Natural killer cell treated with Interleukin-12 subunit alpha and Interleukin-12 subunit beta and Interleukin-15 and Interleukin-18, amount 100 ng/mL, for 72 hours (primary cell): ENCODE data around the gene CDYL. TPM values are rescaled to one million over a fixed set of nuclear protein-coding genes. Genes with fewer than 3 reads are reported as not detected.
"Not testable (repeated sequence)": the region's sequence is repeated elsewhere in the genome, so short reads cannot be mapped to it uniquely, and the experiment has no call there.

Experiments
- ATAC-seq, 2 donors: fragments of 150-1000 bp; cut with Tn5 transposase in 1 of 2; sonication (Bioruptor Pico), chemical (Tn5 transposase) in 1 of 2; 2 replicates each; pipeline ENCODE4 v1.10.0; 2021
- DNase-seq: peaks from one replicate; pipeline ENCODE4 v3.0.0; 2022; ENCODE audit warnings: low spot score
- H3K27ac Mint-ChIP-seq, 2 donors: 1 replicate in 1 of 2; 2 replicates in 1 of 2; pipeline ENCODE4 v1.8.0; 2022; ENCODE audit warnings: mixed read lengths in 2 of 2, mild to moderate bottlenecking in 1 of 2, moderate library complexity in 1 of 2
- H3K27me3 Mint-ChIP-seq, 2 donors: 1 replicate in 1 of 2; 2 replicates in 1 of 2; pipeline ENCODE4 v1.8.0; 2022; ENCODE audit warnings: mixed read lengths in 2 of 2
- H3K36me3 Mint-ChIP-seq: one replicate; pipeline ENCODE4 v1.8.0; 2022; ENCODE audit warnings: mixed read lengths
- H3K4me1 Mint-ChIP-seq, 2 donors: 1 replicate in 1 of 2; 2 replicates in 1 of 2; pipeline ENCODE4 v1.8.0; 2022; ENCODE audit warnings: low read depth in 2 of 2, mixed read lengths in 2 of 2, mild to moderate bottlenecking in 1 of 2
- H3K4me3 Mint-ChIP-seq: one replicate; pipeline ENCODE4 v1.8.0; 2022; ENCODE audit warnings: mixed read lengths
- H3K9me3 Mint-ChIP-seq: 2 replicates; pipeline ENCODE4 v1.8.0; 2022; ENCODE audit warnings: mixed read lengths
- total RNA-seq, 2 donors: library from RNA; stranded (reverse); gene quantifications; one replicate each; pipeline ENCODE4 v1.2.3, GENCODE V29; 2022

CDYL gene
- total RNA-seq, 2 donors from 2014 or later: 52.5 to 58.7 TPM

DNA sequence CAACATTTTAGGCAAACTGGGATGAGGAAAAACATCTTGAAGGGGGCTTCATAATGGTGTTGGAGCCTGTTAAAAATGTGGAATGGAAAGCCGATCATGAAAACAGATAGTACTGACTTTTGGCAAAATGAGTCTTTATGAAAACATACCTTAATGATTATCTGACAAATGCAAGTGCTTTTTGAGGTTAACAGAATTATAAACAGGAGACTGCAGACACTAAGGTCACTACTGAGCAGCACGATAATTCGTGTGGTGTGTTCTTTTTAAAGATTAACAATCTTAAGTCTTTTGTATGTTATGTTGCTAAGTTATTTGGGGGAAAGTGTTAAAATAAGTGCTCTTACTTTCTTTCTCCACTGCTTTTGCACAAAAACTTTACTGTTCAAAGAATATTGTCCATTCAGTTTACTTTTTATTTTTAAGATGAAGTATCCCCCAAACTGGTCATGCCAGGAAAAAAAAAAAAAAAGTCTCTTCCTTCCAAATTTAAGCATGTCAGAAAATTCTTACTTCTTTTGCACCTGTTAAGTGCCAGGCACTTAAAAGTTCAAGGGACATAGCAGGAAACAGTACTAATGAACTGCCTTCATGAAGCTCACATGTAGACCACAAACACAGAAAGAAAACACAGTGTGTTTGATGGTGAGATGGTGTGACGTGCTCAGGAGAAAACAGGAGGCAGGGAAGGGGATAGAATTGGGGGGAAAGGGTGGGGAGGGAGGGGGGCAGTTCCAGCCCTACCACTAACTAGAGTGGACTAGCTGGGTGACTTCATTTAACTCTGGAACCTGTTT is 73.2 kb downstream of the CDYL start:
- peak overlapping the region in 1 of 2 donors; percentile 27 for H3K27ac Mint-ChIP-seq
- no peak for ATAC-seq
- DNase-seq: no peak
- H3K27me3 Mint-ChIP-seq: no peaks in the 10 kb centered on the region
- H3K36me3 Mint-ChIP-seq: peaks cover under 1% of the 10 kb centered on the region
- H3K4me3 Mint-ChIP-seq: no peak overlapping the region
- H3K9me3 Mint-ChIP-seq: no peaks in the 10 kb centered on the region
- peaks cover 51 to 68% of the 10 kb centered on the region in 2 donors for H3K4me1 Mint-ChIP-seq

DNA sequence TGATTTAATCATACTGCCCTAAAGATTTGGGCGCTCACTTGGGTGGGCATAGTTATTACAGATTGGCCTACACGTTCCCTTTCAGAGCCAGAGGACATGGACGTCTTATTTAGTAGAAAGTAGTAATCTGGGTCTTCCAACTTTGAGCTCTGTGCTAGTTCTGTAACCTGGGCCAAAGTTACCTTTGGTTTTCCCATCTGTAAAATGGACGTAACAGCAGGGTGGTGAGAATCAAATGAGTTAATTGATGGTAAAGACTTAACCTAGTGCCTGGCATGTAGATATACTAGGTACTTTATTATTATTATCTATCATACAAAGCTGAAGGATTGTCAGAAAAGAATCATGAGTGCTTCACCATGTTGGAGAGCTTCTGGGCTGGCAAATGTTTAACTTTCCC is 74.8 kb downstream of the CDYL start:
- no peak overlapping the region for H3K27ac Mint-ChIP-seq
- no peaks in the 10 kb centered on the region for H3K9me3 Mint-ChIP-seq
- H3K4me3 Mint-ChIP-seq: no peak overlapping the region
- no peak for ATAC-seq
- no peak for DNase-seq
- H3K36me3 Mint-ChIP-seq: no peaks in the 10 kb centered on the region
- H3K4me1 Mint-ChIP-seq: peaks cover 58 to 73% of the 10 kb centered on the region in 2 donors
- no peaks in the 10 kb centered on the region for H3K27me3 Mint-ChIP-seq

DNA sequence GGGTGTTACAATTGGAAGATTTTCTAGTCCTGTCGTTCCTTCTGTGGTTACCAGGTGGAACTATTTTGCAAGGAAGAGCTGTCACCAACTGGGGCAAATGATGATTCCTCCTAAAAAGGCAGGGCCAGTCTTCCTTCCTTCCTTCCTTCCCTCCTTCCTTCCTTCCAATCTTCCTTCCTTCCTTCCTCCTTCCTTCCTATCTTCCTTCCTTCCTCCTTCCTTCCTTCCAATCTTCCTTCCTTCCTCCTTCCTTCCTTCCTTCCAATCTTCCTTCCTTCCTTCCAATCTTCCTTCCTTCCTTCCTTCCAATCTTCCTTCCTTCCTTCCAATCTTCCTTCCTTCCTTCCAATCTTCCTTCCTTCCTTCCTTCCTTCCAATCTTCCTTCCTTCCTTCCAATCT is 76.0 kb downstream of the CDYL start:
- not testable (repeated sequence) for H3K27me3 Mint-ChIP-seq, ATAC-seq, H3K36me3 Mint-ChIP-seq, H3K4me3 Mint-ChIP-seq, DNase-seq, H3K9me3 Mint-ChIP-seq
- Mint-ChIP-seq H3K4me1 (peaks cover 62 to 76% of the 10 kb centered on the region in 2 donors), H3K27ac (peak overlapping the region in 1 of 2 donors; percentile 86)

DNA sequence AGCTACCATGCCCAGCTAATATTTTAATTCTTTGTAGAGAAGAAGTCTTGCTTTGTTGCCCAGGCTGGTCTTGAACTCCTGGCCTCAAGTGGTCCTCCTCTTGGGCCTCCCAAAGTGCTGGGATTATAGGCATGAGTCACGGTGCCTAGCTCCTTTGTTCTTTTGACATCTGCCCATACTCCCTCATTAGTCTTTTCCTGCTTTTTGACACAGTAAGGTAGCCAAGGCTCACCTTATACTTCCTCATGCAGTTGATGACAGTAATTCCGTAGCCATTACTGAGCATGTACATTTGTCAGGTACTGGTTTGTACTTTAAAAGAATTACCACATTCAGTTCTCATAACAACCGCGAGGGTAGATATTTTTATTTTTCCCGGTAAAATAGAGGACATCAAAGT is 76.7 kb downstream of the CDYL start:
- no peaks in the 10 kb centered on the region for H3K36me3 Mint-ChIP-seq
- H3K4me3 Mint-ChIP-seq: no peak overlapping the region
- H3K4me1 Mint-ChIP-seq: peaks cover 65 to 80% of the 10 kb centered on the region in 2 donors
- ATAC-seq: no peak
- H3K27me3 Mint-ChIP-seq: no peaks in the 10 kb centered on the region
- DNase-seq: no peak
- H3K9me3 Mint-ChIP-seq: no peaks in the 10 kb centered on the region
- H3K27ac Mint-ChIP-seq: peak overlapping the region in 1 of 2 donors; percentile 86

DNA sequence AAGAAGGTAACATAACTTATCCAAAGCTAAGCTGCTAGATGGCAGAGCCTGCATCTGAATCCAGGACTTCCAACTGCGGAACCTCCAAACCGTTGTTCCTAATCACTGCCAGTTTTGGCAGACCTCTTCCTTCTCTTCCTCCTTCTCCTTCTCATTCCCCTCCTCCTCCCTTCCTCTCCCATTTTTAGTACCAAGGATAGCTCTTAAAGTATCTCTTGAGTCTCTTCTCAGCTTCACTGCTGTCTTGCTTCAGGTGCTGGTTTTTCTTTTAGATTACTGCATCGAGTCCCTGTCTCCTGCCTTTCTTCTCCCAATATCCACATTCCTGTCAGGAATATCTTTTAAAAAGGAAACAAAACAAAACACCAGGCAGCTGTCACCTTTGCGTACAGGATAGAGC is 77.1 kb downstream of the CDYL start:
- no peak for ATAC-seq
- Mint-ChIP-seq H3K27ac (peak overlapping the region in 1 of 2 donors; percentile 86), H3K4me1 (peaks cover 66 to 81% of the 10 kb centered on the region in 2 donors)

DNA sequence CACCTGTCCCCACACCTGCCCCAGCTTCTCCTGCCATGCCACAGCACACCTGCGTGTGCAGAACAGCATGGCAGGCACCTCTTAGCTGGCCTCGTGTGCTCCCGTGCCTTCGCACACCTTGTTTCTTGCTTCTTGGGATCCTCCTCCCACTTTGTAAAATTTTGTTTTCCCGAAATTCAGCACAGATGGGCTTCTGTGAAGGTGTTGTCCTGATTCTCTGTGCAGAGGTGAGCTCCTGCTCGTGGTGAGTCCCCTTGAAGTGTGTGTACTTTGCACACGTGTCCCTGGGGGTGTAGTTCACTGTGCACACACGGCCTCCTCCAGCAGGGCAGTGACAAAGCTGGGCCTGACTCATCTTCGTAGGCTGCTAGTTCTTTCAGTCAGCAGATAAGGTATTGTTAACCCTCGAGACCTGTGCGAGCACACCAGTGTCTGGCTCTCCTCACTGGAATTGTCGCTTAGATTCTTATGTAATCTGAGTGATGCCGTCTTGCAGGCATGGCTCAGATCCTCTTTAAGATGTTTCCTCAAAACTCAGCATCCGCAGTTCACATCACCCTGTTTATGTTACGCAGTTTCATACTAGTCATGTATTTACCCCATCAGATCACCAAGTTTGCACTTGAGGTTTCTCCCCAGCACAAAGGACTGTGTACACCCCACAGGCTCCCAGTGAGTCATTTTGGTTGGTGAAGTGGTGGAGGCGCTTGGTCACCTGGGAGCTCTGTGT is 77.7 kb downstream of the CDYL start:
- ATAC-seq (peak; percentile 74 to 86), DNase-seq (no peak)
- Mint-ChIP-seq H3K27me3 (no peaks in the 10 kb centered on the region), H3K4me1 (peaks cover 68 to 81% of the 10 kb centered on the region in 2 donors), H3K9me3 (no peaks in the 10 kb centered on the region), H3K36me3 (no peaks in the 10 kb centered on the region), H3K4me3 (no peak overlapping the region), H3K27ac (peak overlapping the region in 1 of 2 donors; percentile 86)

More for the DNA sequence above, 77.1 kb downstream of the CDYL start:
- H3K27me3 Mint-ChIP-seq: no peaks in the 10 kb centered on the region
- no peak for DNase-seq
- no peaks in the 10 kb centered on the region for H3K36me3 Mint-ChIP-seq
- H3K9me3 Mint-ChIP-seq: no peaks in the 10 kb centered on the region
- H3K4me3 Mint-ChIP-seq: no peak overlapping the region

DNA sequence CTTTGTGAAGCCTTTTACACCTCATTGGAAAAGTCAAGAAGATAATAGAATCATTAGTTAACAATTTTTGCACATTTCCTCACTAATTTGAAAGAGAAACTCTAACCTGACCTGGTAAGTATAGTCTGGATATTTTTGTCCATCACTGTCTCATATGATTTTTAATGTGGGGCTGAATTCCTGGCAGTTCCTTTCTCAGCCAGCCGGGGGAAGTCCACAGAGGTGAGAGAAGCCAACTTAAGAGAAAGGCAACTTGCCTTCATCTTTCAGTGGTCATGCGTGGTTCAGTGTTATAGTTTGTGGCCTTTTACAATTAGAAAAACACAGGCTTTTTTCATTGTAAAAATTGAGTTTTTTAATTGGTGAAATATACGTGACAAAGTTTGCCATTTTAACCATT is 80.6 kb downstream of the CDYL start:
- H3K27ac Mint-ChIP-seq: peak overlapping the region; percentile 10 to 75
- no peak for ATAC-seq
- no peaks in the 10 kb centered on the region for H3K9me3 Mint-ChIP-seq
- H3K36me3 Mint-ChIP-seq: no peaks in the 10 kb centered on the region
- no peaks in the 10 kb centered on the region for H3K27me3 Mint-ChIP-seq
- peaks cover 77 to 81% of the 10 kb centered on the region in 2 donors for H3K4me1 Mint-ChIP-seq
- no peak for DNase-seq
- H3K4me3 Mint-ChIP-seq: peak overlapping the region; percentile 50

DNA sequence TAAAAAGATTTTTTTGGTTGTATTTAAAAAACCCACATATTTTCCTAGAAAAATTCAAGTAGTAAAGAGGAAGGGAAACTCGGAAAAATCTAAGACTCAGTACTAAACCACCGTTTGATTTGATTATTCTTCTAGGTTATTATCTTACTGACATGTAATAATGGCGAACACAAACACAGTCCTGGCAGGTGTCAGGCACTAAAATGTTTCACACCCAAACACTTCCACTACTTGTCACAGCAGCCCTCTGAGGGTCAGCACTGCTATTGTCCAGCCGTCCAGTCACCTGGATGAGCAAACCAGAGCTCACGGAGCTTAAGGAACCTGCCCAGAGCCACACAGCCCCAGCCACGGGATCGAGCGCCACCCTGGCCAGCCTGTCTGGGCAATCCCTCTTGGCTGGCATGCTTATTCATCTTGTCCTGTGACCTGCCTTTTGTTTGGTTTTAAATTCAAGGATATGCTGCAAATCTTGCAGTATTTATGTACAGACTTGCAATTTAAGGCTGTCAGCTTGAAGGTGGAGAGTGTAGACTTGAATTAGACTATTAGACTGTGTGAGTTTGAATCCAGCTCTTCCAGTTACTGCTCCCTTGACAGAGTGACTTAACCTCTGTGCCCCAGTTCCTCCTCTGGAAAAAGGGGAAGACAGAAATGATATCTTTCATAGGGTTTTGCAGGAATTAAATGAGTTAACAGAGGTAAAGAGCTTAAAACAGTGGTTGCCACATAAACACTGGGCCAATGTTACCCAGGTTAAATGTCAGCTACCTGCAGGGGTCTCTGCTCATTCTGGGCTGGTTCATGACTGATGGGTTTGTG is 82.2 kb downstream of the CDYL start:
- peaks cover 70 to 71% of the 10 kb centered on the region in 2 donors for H3K4me1 Mint-ChIP-seq
- H3K27me3 Mint-ChIP-seq: no peaks in the 10 kb centered on the region
- no peaks in the 10 kb centered on the region for H3K9me3 Mint-ChIP-seq
- H3K4me3 Mint-ChIP-seq: no peak overlapping the region
- H3K27ac Mint-ChIP-seq: peak overlapping the region in 1 of 2 donors; percentile 75
- H3K36me3 Mint-ChIP-seq: no peaks in the 10 kb centered on the region
- no peak for DNase-seq
- no peak for ATAC-seq

DNA sequence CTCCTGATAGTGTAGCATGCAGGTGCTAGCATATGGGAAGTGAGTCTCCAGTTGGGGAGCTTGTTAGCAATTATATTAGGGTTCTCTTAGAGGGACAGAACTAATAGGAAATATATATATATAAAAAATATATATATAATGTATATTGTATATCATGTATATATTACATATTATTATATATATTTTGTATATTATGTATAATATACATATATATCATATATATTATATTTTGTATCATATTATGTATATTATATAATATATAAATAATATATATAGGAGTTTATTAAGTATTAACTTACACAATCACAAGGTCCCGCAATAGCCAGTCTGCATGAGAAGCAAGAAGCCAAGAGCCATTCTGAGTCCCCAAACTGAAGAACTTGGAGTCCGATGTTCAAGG is 84.2 kb downstream of the CDYL start:
- DNase-seq: no peak
- Mint-ChIP-seq H3K4me1 (peaks cover 61 to 69% of the 10 kb centered on the region in 2 donors), H3K27ac (no peak overlapping the region), H3K36me3 (peaks cover 18% of the 10 kb centered on the region), H3K9me3 (no peaks in the 10 kb centered on the region), H3K27me3 (no peaks in the 10 kb centered on the region), H3K4me3 (no peak overlapping the region)
- no peak for ATAC-seq

DNA sequence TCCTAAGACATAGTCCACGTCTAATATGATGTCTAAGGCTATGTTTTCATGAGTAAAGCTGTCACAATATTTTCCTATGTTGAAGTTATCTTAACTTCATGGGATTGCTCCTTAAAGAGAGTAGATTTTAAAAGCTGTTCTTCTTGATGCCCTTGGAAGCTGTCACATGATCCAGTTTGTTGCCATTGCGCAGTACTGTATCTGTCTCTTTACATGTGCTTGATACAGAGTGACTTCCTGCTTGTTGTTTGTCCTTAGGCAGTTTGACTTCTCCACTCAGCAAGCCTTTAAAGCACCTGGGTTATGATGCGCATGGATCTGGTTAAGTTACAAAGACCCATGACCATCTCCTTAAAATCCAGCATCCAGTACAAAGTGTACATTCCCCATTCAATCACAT is 85.4 kb downstream of the CDYL start:
- no peak for ATAC-seq

DNA sequence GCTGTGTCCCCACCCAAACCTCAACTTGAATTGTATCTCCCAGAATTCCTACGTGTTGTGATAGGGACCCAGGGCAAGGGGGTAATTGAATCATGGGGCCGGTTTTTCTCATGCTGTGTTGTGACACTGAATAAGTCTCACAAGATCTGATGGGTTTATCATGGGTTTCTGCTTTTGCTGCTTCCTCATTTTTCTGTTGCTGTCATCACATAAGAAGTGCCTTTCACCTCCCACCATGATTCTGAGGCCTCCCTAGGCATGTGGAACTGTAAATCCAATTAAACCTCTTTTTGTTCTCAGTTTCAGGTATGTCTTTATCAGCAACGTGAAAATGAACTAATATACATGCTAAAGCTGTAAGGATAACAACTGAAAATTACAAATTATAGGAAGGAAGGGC is 88.3 kb downstream of the CDYL start:
- Mint-ChIP-seq H3K9me3 (peaks cover 7% of the 10 kb centered on the region), H3K27ac (no peak overlapping the region), H3K4me3 (no peak overlapping the region), H3K36me3 (peaks cover 29% of the 10 kb centered on the region), H3K4me1 (peaks cover 35 to 46% of the 10 kb centered on the region in 2 donors), H3K27me3 (no peaks in the 10 kb centered on the region)
- DNase-seq (no peak), ATAC-seq (no peak)

More for the DNA sequence above, 85.4 kb downstream of the CDYL start:
- no peak for DNase-seq
- Mint-ChIP-seq H3K27ac (no peak overlapping the region), H3K27me3 (no peaks in the 10 kb centered on the region), H3K4me1 (peaks cover 51 to 60% of the 10 kb centered on the region in 2 donors), H3K4me3 (no peak overlapping the region), H3K9me3 (no peaks in the 10 kb centered on the region), H3K36me3 (peaks cover 20% of the 10 kb centered on the region)

DNA sequence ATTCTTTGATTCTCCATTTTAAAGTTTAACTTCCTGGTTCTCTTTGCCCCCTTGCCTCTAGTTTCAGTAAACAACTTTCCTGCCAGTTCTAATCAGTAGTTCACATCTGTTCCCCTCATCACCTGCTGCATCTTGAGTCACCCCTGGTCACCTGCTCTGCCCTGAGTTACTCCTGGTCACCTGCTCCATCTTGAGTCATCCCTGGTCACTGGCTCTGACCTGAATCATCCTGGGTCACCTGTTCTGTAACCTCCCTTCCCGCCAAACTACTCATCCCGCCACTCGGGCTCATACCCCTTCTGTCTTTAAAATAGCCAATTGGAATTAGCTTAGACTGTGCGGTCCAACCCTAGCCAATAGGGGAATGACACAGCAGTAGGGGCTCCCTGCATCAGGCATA is 88.8 kb downstream of the CDYL start:
- not testable (repeated sequence) for H3K4me3 Mint-ChIP-seq, H3K27ac Mint-ChIP-seq, H3K27me3 Mint-ChIP-seq, ATAC-seq, H3K9me3 Mint-ChIP-seq, DNase-seq
- Mint-ChIP-seq H3K36me3 (peaks cover 29% of the 10 kb centered on the region), H3K4me1 (peaks cover 35 to 44% of the 10 kb centered on the region in 2 donors)

DNA sequence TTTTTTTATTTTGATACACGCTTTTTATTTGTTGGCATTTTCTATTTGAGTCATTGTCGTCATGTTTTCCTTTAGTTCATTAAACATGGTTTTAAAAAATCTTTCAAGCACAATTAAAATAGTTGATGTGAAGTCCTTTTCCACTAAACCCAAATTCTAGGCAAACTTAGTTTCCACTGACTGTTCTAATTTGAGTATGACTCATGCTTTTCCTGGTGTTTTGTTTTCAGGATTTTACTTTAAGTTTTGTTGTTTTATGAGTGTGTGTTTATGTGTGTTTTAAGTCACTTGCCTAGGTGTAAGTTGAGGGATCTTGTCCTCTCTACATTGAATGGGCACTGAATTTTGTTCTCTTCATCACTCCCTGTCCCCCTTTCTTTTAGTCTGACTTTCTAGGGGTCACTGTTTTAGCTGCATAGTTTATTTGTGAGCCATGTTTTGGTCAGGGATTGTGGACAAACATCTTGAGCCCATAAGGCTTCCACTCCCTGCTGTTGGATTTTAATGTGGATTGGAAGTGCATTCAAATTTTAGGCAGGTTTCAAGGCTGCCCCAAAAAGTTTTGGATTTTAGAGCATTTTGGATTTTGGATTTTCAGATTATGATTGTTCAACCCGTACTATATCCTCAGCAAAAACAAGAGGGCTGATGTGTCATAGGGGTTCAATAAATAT is 94.8 kb downstream of the CDYL start:
- peaks cover 45 to 59% of the 10 kb centered on the region in 2 donors for H3K4me1 Mint-ChIP-seq
- H3K4me3 Mint-ChIP-seq: no peak overlapping the region

More for the DNA sequence above, 94.8 kb downstream of the CDYL start:
- Mint-ChIP-seq H3K36me3 (peaks cover 9% of the 10 kb centered on the region), H3K27me3 (no peaks in the 10 kb centered on the region), H3K27ac (peak overlapping the region in 1 of 2 donors; percentile 6), H3K9me3 (peaks cover 7% of the 10 kb centered on the region)
- ATAC-seq (no peak), DNase-seq (no peak)
